ENCODE data around the gene SAMD8. TPM values are rescaled to one million over a fixed set of nuclear protein-coding genes. Genes with fewer than 3 reads are reported as not detected.

SAMD8 gene
- total RNA-seq, 1 experiment from 2014 or later, result 17.1 TPM

DNA sequence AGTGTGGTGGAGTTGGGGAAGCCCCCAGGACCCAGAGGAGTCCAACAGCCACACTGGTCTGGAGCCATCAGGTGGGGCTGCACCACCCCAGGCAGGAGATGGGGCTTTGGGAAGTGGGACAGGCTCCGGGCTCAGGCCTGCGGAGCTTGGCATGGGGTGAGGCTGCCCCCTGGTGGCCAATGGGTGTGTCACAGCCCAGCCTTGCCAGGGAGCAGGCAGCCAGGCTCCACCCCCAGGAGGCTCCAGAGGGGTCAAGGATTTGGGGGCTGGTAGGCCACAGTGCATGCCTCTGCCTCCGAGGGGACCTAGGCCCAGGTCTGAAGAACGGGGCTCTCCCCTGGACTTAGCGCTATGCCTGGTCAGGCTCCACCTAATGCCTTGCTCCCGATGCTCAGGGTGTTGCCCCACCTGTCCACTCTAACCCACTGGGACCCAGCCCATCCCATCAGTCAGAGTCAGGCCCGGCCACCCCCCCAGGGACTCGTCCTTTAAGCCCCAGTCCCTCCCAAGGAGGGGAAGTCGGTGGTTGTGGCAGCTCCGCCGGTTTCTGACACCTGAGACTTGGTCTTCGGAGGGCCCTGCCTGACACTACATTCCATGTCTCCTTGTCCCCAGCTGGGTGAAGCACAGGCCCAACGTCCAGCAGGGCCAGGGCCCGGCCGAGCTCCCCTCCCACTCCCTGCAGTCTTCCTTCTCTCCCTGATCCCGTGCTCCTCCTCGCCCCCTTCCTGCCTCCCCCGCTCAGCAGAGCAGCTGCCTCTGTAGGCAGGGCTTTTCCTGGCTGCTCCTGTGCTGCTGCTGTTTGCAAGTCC, 11.3 kb upstream of the SAMD8 start:
- no peak overlapping the region for H3K27ac ChIP-seq (ENCODE audit: low read depth, low read length, poor library complexity, severe bottlenecking)
- no peaks in the 10 kb centered on the region for H3K36me3 ChIP-seq (ENCODE audit: insufficient read depth, low read length, poor library complexity, severe bottlenecking)
- intact Hi-C loops (cut with micrococcal nuclease; ENCODE audit: unreplicated experiment), result loop anchor here (1.0 to 10.0 kb wide), 5 partner anchors 77 to 856 kb away; no protein-coding TSS in a partner anchor
- peak; percentile 80 for DNase-seq (ENCODE audit: low spot score)
- peaks cover 5% of the 10 kb centered on the region for H3K4me1 ChIP-seq (ENCODE audit: insufficient read depth, low read length, poor library complexity, severe bottlenecking)
- no TSS peak for BruUV-seq (replicated peaks)
- H3K27me3 ChIP-seq (replicated peaks; ENCODE audit: insufficient read depth, low read depth, low read length, poor library complexity), result no peaks in the 10 kb centered on the region
- CTCF ChIA-PET, result interaction anchor here (0.5 to 0.6 kb wide), 2 partner anchors 24 to 974 kb away, joined by 4 to 5 read pairs; no protein-coding TSS in a partner anchor
- TF ChIP-seq EZH2 (IDR thresholded peaks at IDR 0.05; ENCODE audit: borderline replicate concordance, low read depth, low read length, poor library complexity, severe bottlenecking), result no peak
- TF ChIP-seq, protein P1, sequence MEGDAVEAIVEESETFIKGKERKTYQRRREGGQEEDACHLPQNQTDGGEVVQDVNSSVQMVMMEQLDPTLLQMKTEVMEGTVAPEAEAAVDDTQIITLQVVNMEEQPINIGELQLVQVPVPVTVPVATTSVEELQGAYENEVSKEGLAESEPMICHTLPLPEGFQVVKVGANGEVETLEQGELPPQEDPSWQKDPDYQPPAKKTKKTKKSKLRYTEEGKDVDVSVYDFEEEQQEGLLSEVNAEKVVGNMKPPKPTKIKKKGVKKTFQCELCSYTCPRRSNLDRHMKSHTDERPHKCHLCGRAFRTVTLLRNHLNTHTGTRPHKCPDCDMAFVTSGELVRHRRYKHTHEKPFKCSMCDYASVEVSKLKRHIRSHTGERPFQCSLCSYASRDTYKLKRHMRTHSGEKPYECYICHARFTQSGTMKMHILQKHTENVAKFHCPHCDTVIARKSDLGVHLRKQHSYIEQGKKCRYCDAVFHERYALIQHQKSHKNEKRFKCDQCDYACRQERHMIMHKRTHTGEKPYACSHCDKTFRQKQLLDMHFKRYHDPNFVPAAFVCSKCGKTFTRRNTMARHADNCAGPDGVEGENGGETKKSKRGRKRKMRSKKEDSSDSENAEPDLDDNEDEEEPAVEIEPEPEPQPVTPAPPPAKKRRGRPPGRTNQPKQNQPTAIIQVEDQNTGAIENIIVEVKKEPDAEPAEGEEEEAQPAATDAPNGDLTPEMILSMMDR (conservative IDR thresholded peaks at IDR 0.05; ENCODE audit: low read depth, low read length), result peak; percentile 95
- POLR2A ChIA-PET (ENCODE audit: low non-redundant PET), result no interaction called here
- no peak overlapping the region for H3K4me3 ChIP-seq (ENCODE audit: low read depth, low read length, poor library complexity, severe bottlenecking)
- H3K9me3 ChIP-seq (ENCODE audit: low read depth, low read length, poor library complexity, severe bottlenecking), result no peaks in the 10 kb centered on the region

DNA sequence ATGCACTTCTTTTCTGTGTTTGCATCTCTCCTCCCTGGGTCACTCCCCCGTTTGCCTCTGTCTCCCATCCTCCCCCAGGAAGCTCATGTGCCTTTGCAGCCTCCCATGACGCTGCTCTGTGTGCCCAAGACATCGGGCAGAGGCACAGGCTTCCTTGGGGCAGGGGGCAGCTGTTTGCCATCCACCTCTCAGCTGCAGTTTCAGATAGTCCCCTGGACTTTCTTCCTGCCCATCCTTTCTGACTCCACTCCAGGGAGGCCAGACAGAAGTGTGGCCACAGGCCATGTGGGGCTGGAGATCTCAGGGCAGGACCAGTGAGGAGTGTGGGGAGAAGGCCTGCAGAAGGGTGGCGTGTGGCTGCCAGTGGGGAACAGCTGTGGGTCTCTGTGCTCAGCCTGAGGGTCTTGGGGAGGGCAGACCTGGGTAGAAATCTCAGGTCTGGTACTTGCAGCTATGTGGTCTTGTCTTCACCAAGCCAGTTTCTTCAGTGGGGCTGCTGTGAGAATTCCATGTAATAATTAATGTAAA, 10.6 kb upstream of the SAMD8 start:
- ChIA-PET POLR2A (ENCODE audit: low non-redundant PET) (no interaction called here), CTCF (interaction anchor here (0.8 to 1.0 kb wide), 2 partner anchors 110 to 453 kb away, joined by 5 to 13 read pairs; partner anchors contain the start of gene VDAC2)
- Histone ChIP-seq H3K9me3 (ENCODE audit: low read depth, low read length, poor library complexity, severe bottlenecking) (no peaks in the 10 kb centered on the region), H3K27ac (ENCODE audit: low read depth, low read length, poor library complexity, severe bottlenecking) (no peak overlapping the region), H3K4me1 (ENCODE audit: insufficient read depth, low read length, poor library complexity, severe bottlenecking) (peaks cover 5% of the 10 kb centered on the region), H3K4me3 (ENCODE audit: low read depth, low read length, poor library complexity, severe bottlenecking) (no peak overlapping the region), H3K27me3 (replicated peaks; ENCODE audit: insufficient read depth, low read depth, low read length, poor library complexity) (no peaks in the 10 kb centered on the region), H3K36me3 (ENCODE audit: insufficient read depth, low read length, poor library complexity, severe bottlenecking) (no peaks in the 10 kb centered on the region)
- intact Hi-C loops (cut with micrococcal nuclease; ENCODE audit: unreplicated experiment), result loop anchor here (1.0 to 5.0 kb wide), 3 partner anchors 78 to 857 kb away; no protein-coding TSS in a partner anchor
- DNase-seq (ENCODE audit: low spot score), result no peak
- no TSS peak for BruUV-seq (replicated peaks)
- TF ChIP-seq, protein P1 (conservative IDR thresholded peaks at IDR 0.05; ENCODE audit: low read depth, low read length), result no peak
- TF ChIP-seq EZH2 (IDR thresholded peaks at IDR 0.05; ENCODE audit: borderline replicate concordance, low read depth, low read length, poor library complexity, severe bottlenecking), result no peak

DNA sequence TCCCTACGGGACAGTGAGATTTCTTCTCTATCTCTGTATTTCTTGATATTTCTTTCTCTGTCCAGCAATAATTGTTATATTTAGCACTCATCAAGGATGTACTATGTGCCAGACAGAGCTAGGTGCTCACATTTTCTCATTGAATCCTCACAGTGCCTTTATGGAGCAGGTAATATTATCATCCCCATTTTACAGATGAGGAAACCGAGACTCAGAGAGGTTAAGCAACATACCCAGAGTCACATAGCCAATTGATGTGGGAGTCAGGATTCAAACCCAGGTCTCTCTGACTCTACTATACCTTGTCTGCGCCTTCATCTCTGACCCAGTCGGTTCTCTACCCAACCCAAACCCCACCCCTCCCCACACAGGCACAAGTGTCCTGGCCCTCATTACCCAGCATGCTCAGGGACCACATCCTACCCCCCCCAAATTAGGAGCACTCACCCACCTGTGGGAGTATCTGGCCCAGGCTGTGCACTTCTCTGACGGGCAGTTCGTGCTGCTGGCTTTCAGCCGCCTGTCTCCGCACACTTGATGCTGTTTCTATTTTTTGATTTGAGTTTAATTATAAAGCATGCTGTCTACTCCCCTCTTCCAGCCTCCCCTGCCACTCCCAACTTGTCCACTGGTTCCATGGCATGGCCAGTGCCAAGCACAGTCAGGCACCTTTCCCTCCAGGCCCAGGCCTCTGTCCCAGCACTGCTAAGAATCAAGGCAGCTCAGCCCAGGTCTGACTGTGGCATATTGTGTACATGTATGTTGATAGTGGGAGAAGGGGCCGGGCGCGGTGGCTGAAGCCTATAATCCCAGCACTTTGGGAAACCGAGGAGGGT, 9.8 kb upstream of the SAMD8 start:
- BruUV-seq (replicated peaks), result no TSS peak
- no peak for DNase-seq (ENCODE audit: low spot score)
- no peaks in the 10 kb centered on the region for H3K36me3 ChIP-seq (ENCODE audit: insufficient read depth, low read length, poor library complexity, severe bottlenecking)
- H3K4me3 ChIP-seq (ENCODE audit: low read depth, low read length, poor library complexity, severe bottlenecking), result no peak overlapping the region
- no peak overlapping the region for H3K27ac ChIP-seq (ENCODE audit: low read depth, low read length, poor library complexity, severe bottlenecking)
- TF ChIP-seq, protein P1 (conservative IDR thresholded peaks at IDR 0.05; ENCODE audit: low read depth, low read length), result no peak
- TF ChIP-seq EZH2 (IDR thresholded peaks at IDR 0.05; ENCODE audit: borderline replicate concordance, low read depth, low read length, poor library complexity, severe bottlenecking), result no peak
- H3K9me3 ChIP-seq (ENCODE audit: low read depth, low read length, poor library complexity, severe bottlenecking), result no peaks in the 10 kb centered on the region
- peaks cover 5% of the 10 kb centered on the region for H3K4me1 ChIP-seq (ENCODE audit: insufficient read depth, low read length, poor library complexity, severe bottlenecking)
- H3K27me3 ChIP-seq (replicated peaks; ENCODE audit: insufficient read depth, low read depth, low read length, poor library complexity), result no peaks in the 10 kb centered on the region
- ChIA-PET POLR2A (ENCODE audit: low non-redundant PET) (no interaction called here), CTCF (interaction anchor here (0.8 to 1.0 kb wide), 2 partner anchors 109 to 454 kb away, joined by 5 to 13 read pairs; partner anchors contain the start of gene VDAC2)
- intact Hi-C loops (cut with micrococcal nuclease; ENCODE audit: unreplicated experiment), result loop anchor here (2.0 to 5.0 kb wide), 2 partner anchors 79 to 844 kb away; no protein-coding TSS in a partner anchor
